ENCODE results near the gene NT5C1A.

- TF ChIP-seq RAD21 (conservative IDR thresholded peaks at IDR 0.05 in 1 of 2, IDR thresholded peaks at IDR 0.05 in 1 of 2) (peak in 1 of 2 experiments; percentile 39; a peak in 3 of 5 replicates), ELK1 (IDR thresholded peaks at IDR 0.05; ENCODE audit: low read depth, low read length) (no peak), CTCF (IDR thresholded peaks at IDR 0.05) (peak; percentile 45), REST (IDR thresholded peaks at IDR 0.05) (no peak)
These were observed 13.9 kb downstream of the NT5C1A start for GRCh38 chr1:39657923-39658485.
